GM23248 (cell line): ENCODE data around the gene TTLL5.
"Not testable (repeated sequence)": the region's sequence is repeated elsewhere in the genome, so short reads cannot be mapped to it uniquely, and the experiment has no call there.

ENCODE experiments used
- EZH2 ChIP-seq: fragments of 200-600 bp; sonication (generic); IDR thresholded peaks from 2 replicates; pipeline ENCODE4 v1.6.1; 2018; ENCODE audit warnings: antibody characterized with exemption, mild to moderate bottlenecking; ENCODE audit not compliant: insufficient read depth, poor library complexity, severe bottlenecking
- EZH2phosphoT487 ChIP-seq: fragments of 200-600 bp; sonication (generic); IDR thresholded peaks from 2 replicates; pipeline ENCODE4 v1.6.1; 2018; ENCODE audit warnings: antibody characterized with exemption, moderate library complexity, mild to moderate bottlenecking, low read depth; ENCODE audit not compliant: insufficient read depth

GRCh38 chr14:75846694-75847093 is 185.6 kb downstream of the TTLL5 start:
- not testable (repeated sequence) for TF ChIP-seq EZH2, EZH2phosphoT487
